ENCODE measurements around the gene MAD2L2. TPM values are rescaled to one million over a fixed set of nuclear protein-coding genes. Genes with fewer than 3 reads are reported as not detected.

The MAD2L2 gene
- total RNA-seq, 1 donor from 2014 or later = 111 TPM

DNA sequence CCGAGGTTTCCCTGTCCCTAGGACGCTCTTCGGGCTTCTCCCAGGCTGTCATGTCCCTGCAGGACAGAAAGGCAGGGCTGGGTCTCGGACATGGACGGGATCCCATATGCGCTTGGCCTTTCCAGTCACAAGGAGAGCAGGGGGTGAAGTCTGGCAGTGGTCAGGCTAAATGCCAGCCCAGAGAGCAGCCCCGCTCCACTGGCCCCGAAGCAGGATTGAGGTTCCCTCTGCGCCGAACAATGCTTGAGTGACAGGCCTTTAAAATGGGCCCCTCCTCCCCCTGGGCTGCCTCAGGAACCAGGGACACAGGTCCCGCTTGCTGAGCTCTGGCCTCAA is 23.2 kb upstream of the MAD2L2 start:
- peaks cover 8% of the 10 kb centered on the region for H3K27me3 Mint-ChIP-seq (ENCODE audit: low read depth)
- TF ChIP-seq, protein P1, sequence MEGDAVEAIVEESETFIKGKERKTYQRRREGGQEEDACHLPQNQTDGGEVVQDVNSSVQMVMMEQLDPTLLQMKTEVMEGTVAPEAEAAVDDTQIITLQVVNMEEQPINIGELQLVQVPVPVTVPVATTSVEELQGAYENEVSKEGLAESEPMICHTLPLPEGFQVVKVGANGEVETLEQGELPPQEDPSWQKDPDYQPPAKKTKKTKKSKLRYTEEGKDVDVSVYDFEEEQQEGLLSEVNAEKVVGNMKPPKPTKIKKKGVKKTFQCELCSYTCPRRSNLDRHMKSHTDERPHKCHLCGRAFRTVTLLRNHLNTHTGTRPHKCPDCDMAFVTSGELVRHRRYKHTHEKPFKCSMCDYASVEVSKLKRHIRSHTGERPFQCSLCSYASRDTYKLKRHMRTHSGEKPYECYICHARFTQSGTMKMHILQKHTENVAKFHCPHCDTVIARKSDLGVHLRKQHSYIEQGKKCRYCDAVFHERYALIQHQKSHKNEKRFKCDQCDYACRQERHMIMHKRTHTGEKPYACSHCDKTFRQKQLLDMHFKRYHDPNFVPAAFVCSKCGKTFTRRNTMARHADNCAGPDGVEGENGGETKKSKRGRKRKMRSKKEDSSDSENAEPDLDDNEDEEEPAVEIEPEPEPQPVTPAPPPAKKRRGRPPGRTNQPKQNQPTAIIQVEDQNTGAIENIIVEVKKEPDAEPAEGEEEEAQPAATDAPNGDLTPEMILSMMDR (conservative IDR thresholded peaks at IDR 0.05) = no peak
- peak overlapping the region; percentile 75 for H3K27ac Mint-ChIP-seq (ENCODE audit: unreplicated experiment)
- H3K4me3 Mint-ChIP-seq = peak overlapping the region; percentile 20
- H3K4me1 Mint-ChIP-seq = peaks cover 32% of the 10 kb centered on the region
- H3K9me3 Mint-ChIP-seq = no peaks in the 10 kb centered on the region
- no peaks in the 10 kb centered on the region for H3K36me3 Mint-ChIP-seq (ENCODE audit: low read depth)
- DNase-seq (ENCODE audit: low read depth, low spot score) = no peak

DNA sequence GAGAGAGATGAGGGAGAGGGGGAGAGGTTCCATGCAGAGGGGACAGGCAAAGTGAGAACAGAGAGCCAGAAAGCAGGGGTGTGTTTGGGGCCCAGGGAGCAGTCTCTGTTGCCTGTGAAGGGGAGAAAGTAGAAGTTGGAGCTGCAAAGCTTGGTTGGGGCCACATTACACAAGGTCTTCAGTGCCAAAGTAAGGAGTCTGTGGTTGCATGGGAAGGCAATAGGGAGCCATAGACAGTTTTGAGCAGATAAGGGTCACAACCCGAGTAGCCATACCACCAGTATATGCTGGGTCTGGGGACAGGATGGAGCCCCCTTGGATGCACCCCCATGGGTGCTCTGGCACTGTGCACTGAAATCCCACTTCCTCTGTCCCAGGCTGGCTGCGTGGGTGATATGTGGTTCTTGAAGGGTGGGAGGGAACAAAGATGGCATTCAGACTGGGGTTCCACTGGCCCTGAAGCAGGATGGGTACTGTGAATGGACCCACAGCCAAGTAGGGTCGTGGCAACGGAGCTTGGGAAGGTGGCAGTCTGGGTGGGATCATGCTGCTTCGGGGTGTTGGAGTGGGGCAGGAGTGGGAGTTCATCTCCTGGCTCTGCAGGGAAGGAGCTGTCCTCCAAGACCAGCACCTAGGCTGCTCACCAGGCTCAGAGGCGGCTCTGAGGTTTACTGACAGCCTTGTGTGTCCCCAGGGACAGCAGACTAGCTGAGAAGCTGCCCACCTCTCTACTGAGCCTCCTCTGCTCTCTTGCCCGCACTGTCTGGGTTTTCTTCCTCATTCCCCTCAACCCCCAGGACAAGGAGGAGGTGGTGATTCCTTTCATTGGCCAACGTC is 22.6 kb upstream of the MAD2L2 start:
- Mint-ChIP-seq H3K27me3 (ENCODE audit: low read depth) (peaks cover 10% of the 10 kb centered on the region), H3K4me3 (peak overlapping the region; percentile 20), H3K27ac (ENCODE audit: unreplicated experiment) (peak overlapping the region; percentile 75), H3K9me3 (no peaks in the 10 kb centered on the region), H3K36me3 (ENCODE audit: low read depth) (no peaks in the 10 kb centered on the region), H3K4me1 (peaks cover 32% of the 10 kb centered on the region)
- TF ChIP-seq, protein P1 (conservative IDR thresholded peaks at IDR 0.05) = no peak
- DNase-seq (ENCODE audit: low read depth, low spot score) = no peak

DNA sequence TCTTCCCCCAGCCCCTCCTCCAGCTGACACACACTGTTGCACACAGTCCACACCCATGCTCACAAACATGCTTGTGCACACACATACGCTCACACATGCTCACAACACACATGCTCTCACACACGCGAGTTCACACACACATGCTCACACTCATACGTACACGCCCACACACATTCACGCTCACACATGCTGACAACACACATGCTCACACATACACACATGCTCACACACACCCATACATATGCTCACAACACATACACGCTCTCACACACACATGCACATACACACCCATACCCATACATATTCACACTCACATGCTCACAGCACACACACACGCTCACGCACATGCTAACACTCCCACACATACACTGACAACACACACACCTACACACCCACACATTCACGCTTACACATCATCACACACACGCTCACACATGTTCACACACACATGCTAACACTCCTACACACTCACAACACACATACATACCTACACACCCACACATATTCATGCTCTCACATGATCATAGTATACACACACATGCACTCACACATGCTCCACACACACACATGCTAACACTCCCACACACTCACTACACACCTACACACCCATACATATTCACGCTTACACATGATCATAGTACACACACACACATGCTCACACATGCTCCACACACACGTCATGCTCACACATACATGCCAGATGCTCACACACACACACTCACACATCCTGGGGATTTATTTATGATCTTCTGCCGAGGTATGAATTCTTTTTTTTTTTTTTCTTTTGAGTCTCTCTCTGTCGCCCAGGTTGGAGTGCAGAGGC is 21.2 kb upstream of the MAD2L2 start:
- H3K4me1 Mint-ChIP-seq = peaks cover 28% of the 10 kb centered on the region

DNA sequence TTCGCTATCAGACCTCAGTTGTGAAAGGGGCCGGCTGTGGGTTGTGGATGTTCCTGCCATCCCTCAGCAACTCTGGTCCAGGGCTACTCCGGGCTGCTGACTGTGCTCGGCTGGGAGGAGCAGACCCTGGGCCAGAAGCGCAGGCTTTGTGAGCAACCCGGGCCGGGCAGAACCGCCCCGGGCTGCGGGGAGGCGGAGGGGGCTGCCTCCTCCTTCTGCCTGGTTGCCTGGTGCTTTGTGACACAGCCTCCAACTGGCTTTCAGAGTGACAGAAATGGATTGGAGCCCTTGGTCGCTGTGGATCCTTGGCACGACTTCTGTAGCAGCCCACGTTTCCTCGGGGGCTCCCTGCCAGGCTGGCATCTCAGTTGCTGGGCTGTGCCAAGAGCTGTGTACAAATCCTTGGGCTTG is 20.6 kb upstream of the MAD2L2 start:
- Mint-ChIP-seq H3K36me3 (ENCODE audit: low read depth) (no peaks in the 10 kb centered on the region), H3K27ac (ENCODE audit: unreplicated experiment) (no peak overlapping the region), H3K4me1 (peaks cover 28% of the 10 kb centered on the region), H3K9me3 (no peaks in the 10 kb centered on the region), H3K27me3 (ENCODE audit: low read depth) (peaks cover 15% of the 10 kb centered on the region), H3K4me3 (no peak overlapping the region)
- TF ChIP-seq, protein P1 (conservative IDR thresholded peaks at IDR 0.05) = no peak
- DNase-seq (ENCODE audit: low read depth, low spot score) = no peak

More for the DNA sequence above, 21.2 kb upstream of the MAD2L2 start:
- no peak overlapping the region for H3K4me3 Mint-ChIP-seq
- H3K27ac Mint-ChIP-seq (ENCODE audit: unreplicated experiment) = no peak overlapping the region
- TF ChIP-seq, protein P1 (conservative IDR thresholded peaks at IDR 0.05) = no peak
- H3K27me3 Mint-ChIP-seq (ENCODE audit: low read depth) = peaks cover 13% of the 10 kb centered on the region
- H3K36me3 Mint-ChIP-seq (ENCODE audit: low read depth) = no peaks in the 10 kb centered on the region
- no peak for DNase-seq (ENCODE audit: low read depth, low spot score)
- H3K9me3 Mint-ChIP-seq = no peaks in the 10 kb centered on the region

DNA sequence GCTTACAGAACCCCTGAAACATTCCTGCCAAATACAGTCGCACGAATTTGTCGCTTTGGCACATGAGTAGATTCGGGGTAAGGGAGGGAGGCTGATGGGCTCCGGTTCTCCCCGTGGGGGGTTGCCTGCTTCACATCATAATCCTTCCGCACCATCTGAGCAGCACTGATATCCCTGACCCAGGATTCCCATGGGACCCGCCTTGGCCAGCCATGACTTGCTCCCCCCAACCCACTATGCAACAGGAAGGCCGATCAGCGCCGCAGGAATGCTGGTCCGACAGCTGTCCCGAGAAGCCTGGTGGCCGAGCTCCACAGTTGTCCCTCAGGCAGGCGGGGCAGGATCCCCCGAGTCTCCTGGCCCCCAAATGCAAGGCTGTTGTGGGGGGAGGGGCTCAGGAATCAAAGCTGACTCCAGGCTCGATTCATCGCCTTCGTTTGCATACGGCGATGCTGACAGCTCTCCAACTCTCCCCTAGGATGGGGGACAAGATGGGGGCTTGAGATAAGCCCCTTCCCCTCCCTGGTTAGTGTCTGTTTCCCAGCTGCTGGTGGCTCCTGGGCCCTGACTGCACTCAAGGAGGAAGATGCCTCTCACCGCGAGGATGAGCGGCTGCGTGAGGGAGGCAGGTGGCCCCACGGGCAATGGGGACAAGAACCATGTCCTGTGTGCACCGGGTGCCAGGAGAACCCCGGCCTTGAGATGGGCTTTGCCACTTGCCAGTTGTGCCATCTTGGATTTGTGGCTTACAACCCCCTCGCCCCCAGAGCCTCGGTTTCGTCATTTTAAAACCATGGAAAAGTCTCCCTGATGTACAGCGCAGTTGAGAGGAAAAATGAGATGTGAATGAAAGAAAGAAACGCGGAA is 19.9 kb upstream of the MAD2L2 start:
- H3K27me3 Mint-ChIP-seq (ENCODE audit: low read depth) = peaks cover 15% of the 10 kb centered on the region
- H3K9me3 Mint-ChIP-seq = no peaks in the 10 kb centered on the region
- peaks cover 26% of the 10 kb centered on the region for H3K4me1 Mint-ChIP-seq
- H3K27ac Mint-ChIP-seq (ENCODE audit: unreplicated experiment) = no peak overlapping the region
- TF ChIP-seq, protein P1 (conservative IDR thresholded peaks at IDR 0.05) = no peak
- H3K4me3 Mint-ChIP-seq = no peak overlapping the region
- no peak for DNase-seq (ENCODE audit: low read depth, low spot score)
- H3K36me3 Mint-ChIP-seq (ENCODE audit: low read depth) = no peaks in the 10 kb centered on the region
